Tibial nerve (tissue), 4 donors: ENCODE data around the gene MBNL2.

Experiments
- CTCF ChIP-seq, 5 experiments: fragments of 200-600 bp in 3 of 5; fragments of 450-650 bp in 2 of 5; sonication (generic) in 3 of 5; IDR thresholded peaks; one replicate each; pipeline ENCODE4 v1.5.1; 2016 to 2019; ENCODE audit warnings: antibody characterized with exemption in 5 of 5, mild to moderate bottlenecking in 3 of 5, moderate library complexity in 2 of 5
- EP300 ChIP-seq, 2 donors: sonication (generic); formaldehyde crosslinking; IDR thresholded peaks; one replicate each; pipeline ENCODE4 v1.6.1; 2017; ENCODE audit warnings: antibody characterized with exemption in 2 of 2, mild to moderate bottlenecking in 1 of 2
- POLR2A ChIP-seq, 2 donors: fragments of 450-650 bp; IDR thresholded peaks; one replicate each; pipeline ENCODE4 v1.6.1; 2017; ENCODE audit warnings: antibody characterized with exemption in 2 of 2, mild to moderate bottlenecking in 2 of 2, moderate library complexity in 2 of 2

GRCh38 chr13:97228850-97229521 is 6.9 kb downstream of the MBNL2 start:
- no peak for TF ChIP-seq CTCF (IDR thresholded peaks at IDR 0.05)
- no peak for TF ChIP-seq POLR2A (IDR thresholded peaks at IDR 0.05)
- no peak for TF ChIP-seq EP300 (IDR thresholded peaks at IDR 0.05)
